HUES64 (cell line): ENCODE measurements around the gene PEX5L.
A peak's percentile ranks its signal among the peaks of the same experiment; 100 is the strongest.

Experiments used
- H3K27ac ChIP-seq: 2 replicates; pipeline ENCODE4 v1.7.0; 2013; ENCODE audit warnings: low read depth, low read length, inconsistent platforms
- H3K27me3 ChIP-seq: 2 replicates; pipeline ENCODE4 v1.6.1; 2013; ENCODE audit warnings: mild to moderate bottlenecking, low read length; ENCODE audit not compliant: insufficient read depth
- H3K36me3 ChIP-seq: 2 replicates; pipeline ENCODE4 v1.6.1; 2013; ENCODE audit warnings: mild to moderate bottlenecking, low read length; ENCODE audit not compliant: insufficient read depth
- H3K4me1 ChIP-seq: 2 replicates; pipeline ENCODE4 v1.6.1; 2013; ENCODE audit warnings: mild to moderate bottlenecking, low read length, moderate library complexity; ENCODE audit not compliant: insufficient read depth
- H3K4me3 ChIP-seq: 2 replicates; pipeline ENCODE4 v1.5.1; 2013; ENCODE audit warnings: mild to moderate bottlenecking, low read length, moderate library complexity
- H3K9ac ChIP-seq: 2 replicates; pipeline ENCODE4 v1.6.1; 2013; ENCODE audit warnings: mild to moderate bottlenecking, low read depth, low read length
- H3K9me3 ChIP-seq: 2 replicates; pipeline ENCODE4 v1.6.1; 2013; ENCODE audit warnings: low read depth, low read length; ENCODE audit not compliant: insufficient read depth
- WGBS: fragments of 150-250, 120-280 bp; methylation state at CpG from one replicate; pipeline ENCODE4 v1.1.7; 2013; ENCODE audit warnings: missing lambda C conversion rate; 5-methylcytosine and 5-hydroxymethylcytosine counted together

Gene PEX5L

GRCh38 chr3:179772297-179772696 is 264.4 kb downstream of the PEX5L start:
- WGBS = 37% methylated on average over 5 of the region's 5 CpGs
- H3K36me3 ChIP-seq = peaks cover 37% of the 10 kb centered on the region

GRCh38 chr3:179771797-179772196 is 264.9 kb downstream of the PEX5L start:
- H3K4me1 ChIP-seq = peaks cover 13% of the 10 kb centered on the region
- no peaks in the 10 kb centered on the region for H3K27me3 ChIP-seq
- H3K36me3 ChIP-seq = peaks cover 42% of the 10 kb centered on the region
- peaks cover 9% of the 10 kb centered on the region; the same call in 1 of the 2 replicates for H3K9me3 ChIP-seq
- H3K9ac ChIP-seq = no peak overlapping the region
- H3K27ac ChIP-seq = peak overlapping the region; percentile 5; the same call in 1 of the 2 replicates
- no peak overlapping the region for H3K4me3 ChIP-seq
- WGBS = 89% methylated on average over 4 of the region's 4 CpGs

More at GRCh38 chr3:179772297-179772696, 264.4 kb downstream of the PEX5L start:
- Histone ChIP-seq H3K9me3 (peaks cover 9% of the 10 kb centered on the region; the same call in 1 of the 2 replicates), H3K4me3 (no peak overlapping the region), H3K27ac (peak overlapping the region; percentile 5; the same call in 1 of the 2 replicates), H3K4me1 (peaks cover 16% of the 10 kb centered on the region), H3K27me3 (no peaks in the 10 kb centered on the region), H3K9ac (no peak overlapping the region)

GRCh38 chr3:179769411-179770247 is 267.1 kb downstream of the PEX5L start:
- H3K9me3 ChIP-seq = no peaks in the 10 kb centered on the region
- H3K36me3 ChIP-seq = peaks cover 54% of the 10 kb centered on the region
- H3K4me3 ChIP-seq = no peak overlapping the region
- 87% methylated on average over 7 of the region's 9 CpGs for WGBS
- no peaks in the 10 kb centered on the region for H3K27me3 ChIP-seq
- H3K4me1 ChIP-seq = peaks cover 13% of the 10 kb centered on the region
- no peak overlapping the region for H3K27ac ChIP-seq
- no peak overlapping the region for H3K9ac ChIP-seq

GRCh38 chr3:179768080-179768479 is 268.7 kb downstream of the PEX5L start:
- Histone ChIP-seq H3K27me3 (no peaks in the 10 kb centered on the region), H3K27ac (no peak overlapping the region), H3K4me1 (peaks cover 13% of the 10 kb centered on the region), H3K36me3 (peaks cover 58% of the 10 kb centered on the region), H3K4me3 (no peak overlapping the region), H3K9me3 (no peaks in the 10 kb centered on the region), H3K9ac (no peak overlapping the region)
- 48% methylated on average over 3 of the region's 3 CpGs for WGBS

- H3K27me3 ChIP-seq = no peaks in the 10 kb centered on the region
- no peak overlapping the region for H3K9ac ChIP-seq
- H3K36me3 ChIP-seq = peaks cover 68% of the 10 kb centered on the region
- no peaks in the 10 kb centered on the region for H3K9me3 ChIP-seq
- peaks cover under 1% of the 10 kb centered on the region; the same call in 1 of the 2 replicates for H3K4me1 ChIP-seq
- WGBS = 92% methylated on average over 4 of the region's 4 CpGs
- no peak overlapping the region for H3K4me3 ChIP-seq
- H3K27ac ChIP-seq = no peak overlapping the region
These were observed 270.2 kb downstream of the PEX5L start for GRCh38 chr3:179766416-179767133.

- Histone ChIP-seq H3K4me3 (no peak overlapping the region), H3K9ac (no peak overlapping the region), H3K4me1 (no peaks in the 10 kb centered on the region), H3K27ac (no peak overlapping the region), H3K9me3 (no peaks in the 10 kb centered on the region), H3K36me3 (peaks cover 78% of the 10 kb centered on the region), H3K27me3 (no peaks in the 10 kb centered on the region)
- WGBS = 95% methylated on average over 2 of the region's 2 CpGs
These were observed 271.3 kb downstream of the PEX5L start for GRCh38 chr3:179765396-179765795.

GRCh38 chr3:179760944-179761343 is 275.8 kb downstream of the PEX5L start:
- Histone ChIP-seq H3K4me1 (no peaks in the 10 kb centered on the region), H3K9me3 (no peaks in the 10 kb centered on the region), H3K27me3 (no peaks in the 10 kb centered on the region), H3K36me3 (peaks cover 69% of the 10 kb centered on the region), H3K9ac (no peak overlapping the region), H3K27ac (no peak overlapping the region), H3K4me3 (no peak overlapping the region)
- WGBS = 95% methylated on average over 8 of the region's 8 CpGs

- H3K27me3 ChIP-seq = no peaks in the 10 kb centered on the region
- H3K27ac ChIP-seq = no peak overlapping the region
- H3K4me1 ChIP-seq = no peaks in the 10 kb centered on the region; the same call in 1 of the 2 replicates
- no peaks in the 10 kb centered on the region for H3K9me3 ChIP-seq
- 74% methylated on average over 6 of the region's 6 CpGs for WGBS
- no peak overlapping the region for H3K9ac ChIP-seq
- H3K4me3 ChIP-seq = no peak overlapping the region
- H3K36me3 ChIP-seq = peaks cover 17% of the 10 kb centered on the region
These were observed 285.9 kb downstream of the PEX5L start for GRCh38 chr3:179750720-179751328.

- Histone ChIP-seq H3K27me3 (no peaks in the 10 kb centered on the region), H3K36me3 (peaks cover 31% of the 10 kb centered on the region), H3K9ac (no peak overlapping the region), H3K9me3 (no peaks in the 10 kb centered on the region), H3K4me3 (no peak overlapping the region), H3K4me1 (no peaks in the 10 kb centered on the region), H3K27ac (no peak overlapping the region)
- WGBS = 94% methylated on average over 3 of the region's 5 CpGs
These were observed 291.0 kb downstream of the PEX5L start for GRCh38 chr3:179745716-179746115.

- Histone ChIP-seq H3K4me3 (no peak overlapping the region), H3K9me3 (no peaks in the 10 kb centered on the region), H3K9ac (no peak overlapping the region), H3K27ac (no peak overlapping the region), H3K27me3 (no peaks in the 10 kb centered on the region), H3K36me3 (peaks cover 36% of the 10 kb centered on the region), H3K4me1 (no peaks in the 10 kb centered on the region)
- WGBS = 96% methylated on average over 3 of the region's 4 CpGs
These were observed 291.7 kb downstream of the PEX5L start for GRCh38 chr3:179745079-179745478.
